Mesenchymal stem cell (in vitro differentiated cells and primary cell): ENCODE data around the gene ARHGAP44.

Experiments
- DNase-seq: peaks from one replicate; pipeline ENCODE4 v3.0.0-alpha.2; 2013
- H2AFZ ChIP-seq: one replicate; pipeline ENCODE4 v1.6.1; 2013; ENCODE audit warnings: low read depth, mild to moderate bottlenecking, control low read depth, inconsistent platforms, low read length, moderate library complexity
- H2AK5ac ChIP-seq: 2 replicates; pipeline ENCODE4 v1.6.1; 2013; ENCODE audit warnings: low read length, moderate library complexity, mild to moderate bottlenecking, inconsistent platforms; ENCODE audit not compliant: severe bottlenecking
- H2BK120ac ChIP-seq: one replicate; pipeline ENCODE4 v1.6.1; 2013; ENCODE audit warnings: low read depth, mild to moderate bottlenecking, inconsistent platforms, low read length, moderate library complexity
- H2BK12ac ChIP-seq, 2 experiments: one replicate each; pipeline ENCODE4 v1.6.1; 2013; ENCODE audit warnings: inconsistent platforms in 2 of 2, low read length in 2 of 2, mild to moderate bottlenecking in 2 of 2, moderate library complexity in 2 of 2, control low read depth in 1 of 2
- H2BK15ac ChIP-seq: one replicate; pipeline ENCODE4 v1.6.1; 2013; ENCODE audit warnings: mild to moderate bottlenecking, low read depth, inconsistent platforms; ENCODE audit not compliant: poor library complexity, severe bottlenecking
- H2BK5ac ChIP-seq: 2 replicates; pipeline ENCODE4 v1.6.1; 2013; ENCODE audit warnings: low read depth, mild to moderate bottlenecking, low read length, control low read depth, inconsistent platforms; ENCODE audit not compliant: poor library complexity, severe bottlenecking
- H3K14ac ChIP-seq, 2 experiments: one replicate each; pipeline ENCODE4 v1.6.1; 2013; ENCODE audit warnings: inconsistent platforms in 2 of 2, low read length in 2 of 2, control low read depth in 1 of 2, mild to moderate bottlenecking in 1 of 2, moderate library complexity in 1 of 2
- H3K18ac ChIP-seq, 2 experiments: one replicate each; pipeline ENCODE4 v1.6.1; 2013; ENCODE audit warnings: inconsistent platforms in 2 of 2, low read length in 2 of 2, control low read depth in 1 of 2, low read depth in 1 of 2, mild to moderate bottlenecking in 1 of 2
- H3K23ac ChIP-seq, 2 experiments: one replicate each; pipeline ENCODE4 v1.6.1; 2013; ENCODE audit warnings: inconsistent platforms in 2 of 2, low read length in 2 of 2, mild to moderate bottlenecking in 2 of 2, moderate library complexity in 2 of 2, control low read depth in 1 of 2
- H3K27ac ChIP-seq: 2 replicates; pipeline ENCODE4 v1.5.1; 2013; ENCODE audit warnings: mild to moderate bottlenecking, moderate library complexity, low read length, control low read depth, inconsistent platforms; ENCODE audit not compliant: poor library complexity, severe bottlenecking
- H3K27me3 ChIP-seq, 2 experiments: 2 replicates each; pipeline versions ENCODE4 v1.6.1 to v1.7.0; 2013; ENCODE audit warnings: low read length in 2 of 2, mild to moderate bottlenecking in 2 of 2, moderate library complexity in 2 of 2, control low read depth in 1 of 2, inconsistent platforms in 1 of 2; ENCODE audit not compliant: control insufficient read depth in 1 of 2, insufficient read depth in 1 of 2
- H3K36me3 ChIP-seq, 2 experiments: 2 replicates each; pipeline versions ENCODE4 v1.6.1 to v1.7.0; 2013; ENCODE audit warnings: low read length in 2 of 2, control low read depth in 1 of 2, inconsistent platforms in 1 of 2, low read depth in 1 of 2, mild to moderate bottlenecking in 1 of 2; ENCODE audit not compliant: insufficient read depth in 2 of 2, control insufficient read depth in 1 of 2
- H3K4ac ChIP-seq, 2 experiments: one replicate each; pipeline ENCODE4 v1.6.1; 2013; ENCODE audit warnings: inconsistent platforms in 2 of 2, low read length in 2 of 2, mild to moderate bottlenecking in 2 of 2, moderate library complexity in 2 of 2, control low read depth in 1 of 2, low read depth in 1 of 2
- H3K4me1 ChIP-seq: 2 replicates; pipeline ENCODE4 v1.6.1; 2013; ENCODE audit warnings: low read depth, low read length, control low read depth; ENCODE audit not compliant: control insufficient read depth, insufficient read depth
- H3K4me2 ChIP-seq: 2 replicates; pipeline ENCODE4 v1.6.1; 2013; ENCODE audit warnings: low read length, mild to moderate bottlenecking, inconsistent platforms; ENCODE audit not compliant: poor library complexity, severe bottlenecking
- H3K4me3 ChIP-seq, 2 experiments: 2 replicates each; pipeline versions ENCODE4 v1.5.1 to v1.7.0; 2013; ENCODE audit warnings: low read length in 2 of 2, mild to moderate bottlenecking in 2 of 2, control low read depth in 1 of 2, low read depth in 1 of 2; ENCODE audit not compliant: insufficient read depth in 1 of 2
- H3K79me1 ChIP-seq: replicated peaks from 2 replicates; pipeline ENCODE4 v1.6.1; 2013; ENCODE audit warnings: mild to moderate bottlenecking, control low read depth, low read length, inconsistent platforms; ENCODE audit not compliant: poor library complexity, severe bottlenecking
- H3K9ac ChIP-seq: 2 replicates; pipeline ENCODE4 v1.7.0; 2013; ENCODE audit warnings: mild to moderate bottlenecking, low read length, moderate library complexity
- H3K9me3 ChIP-seq: 2 replicates; pipeline ENCODE4 v1.7.0; 2013; ENCODE audit warnings: mild to moderate bottlenecking, low read length; ENCODE audit not compliant: control insufficient read depth
- H4K8ac ChIP-seq: one replicate; pipeline ENCODE4 v1.6.1; 2013; ENCODE audit warnings: inconsistent platforms, mild to moderate bottlenecking, low read length, moderate library complexity
- H4K91ac ChIP-seq: one replicate; pipeline ENCODE4 v1.6.1; 2013; ENCODE audit warnings: mild to moderate bottlenecking, low read length, inconsistent platforms
- WGBS: methylation state at CpG from one replicate; pipeline ENCODE4 v1.1.7; 2013; ENCODE audit warnings: mixed read lengths; 5-methylcytosine and 5-hydroxymethylcytosine counted together

The ARHGAP44 gene

GRCh38 chr17:13029340-13029739, 240.0 kb downstream of the ARHGAP44 start:
- H3K9me3 ChIP-seq, result no peaks in the 10 kb centered on the region
- H3K27ac ChIP-seq, result no peak overlapping the region
- DNase-seq, result no peak
- peaks cover 1% of the 10 kb centered on the region for H3K4me1 ChIP-seq
- H3K9ac ChIP-seq, result no peak overlapping the region
- H2AFZ ChIP-seq, result no peak overlapping the region
- peaks cover 0 to 15% of the 10 kb centered on the region in 2 experiments for H3K27me3 ChIP-seq
- no peak overlapping the region for H2AK5ac ChIP-seq
- no peak overlapping the region for H4K91ac ChIP-seq
- no peak overlapping the region for H3K4me2 ChIP-seq
- no peak overlapping the region for H3K18ac ChIP-seq
- H3K14ac ChIP-seq, result no peak overlapping the region
- no peak overlapping the region for H2BK12ac ChIP-seq
- H3K36me3 ChIP-seq, result no peaks in the 10 kb centered on the region
- H2BK120ac ChIP-seq, result no peak overlapping the region
- H3K4me3 ChIP-seq, result no peak overlapping the region
- no peak overlapping the region for H3K23ac ChIP-seq
- H3K79me1 ChIP-seq, result no peaks in the 10 kb centered on the region
- no peak overlapping the region for H2BK15ac ChIP-seq
- 66% methylated on average over 2 of the region's 2 CpGs for WGBS
- no peak overlapping the region for H2BK5ac ChIP-seq
- H4K8ac ChIP-seq, result no peak overlapping the region
- no peak overlapping the region for H3K4ac ChIP-seq

- 100% methylated on average over 1 of the region's 1 CpG for WGBS
- H3K9ac ChIP-seq, result peak overlapping the region; percentile 15
- no peak overlapping the region for H2BK120ac ChIP-seq
- no peak overlapping the region for H2BK12ac ChIP-seq
- no peaks in the 10 kb centered on the region for H3K79me1 ChIP-seq
- no peak overlapping the region for H3K4me3 ChIP-seq
- DNase-seq, result no peak
- peaks cover 0 to 15% of the 10 kb centered on the region in 2 experiments for H3K27me3 ChIP-seq
- H3K4ac ChIP-seq, result no peak overlapping the region
- no peak overlapping the region for H2BK15ac ChIP-seq
- H2AFZ ChIP-seq, result no peak overlapping the region
- peaks cover 4% of the 10 kb centered on the region for H3K9me3 ChIP-seq
- no peak overlapping the region for H4K8ac ChIP-seq
- H3K27ac ChIP-seq, result no peak overlapping the region
- no peak overlapping the region for H2AK5ac ChIP-seq
- no peak overlapping the region for H4K91ac ChIP-seq
- H3K23ac ChIP-seq, result no peak overlapping the region
- no peak overlapping the region for H3K18ac ChIP-seq
- no peak overlapping the region for H3K4me2 ChIP-seq
- no peak overlapping the region for H2BK5ac ChIP-seq
- H3K4me1 ChIP-seq, result no peaks in the 10 kb centered on the region
- no peaks in the 10 kb centered on the region for H3K36me3 ChIP-seq
- no peak overlapping the region for H3K14ac ChIP-seq
These were observed 240.8 kb downstream of the ARHGAP44 start for GRCh38 chr17:13030056-13030455.

GRCh38 chr17:13030459-13031300, 241.4 kb downstream of the ARHGAP44 start:
- peak; percentile 53 for DNase-seq
- H3K4me3 ChIP-seq, result peak overlapping the region in 1 of 2 experiments; percentile 60
- H3K27ac ChIP-seq, result no peak overlapping the region
- peaks cover 0 to 15% of the 10 kb centered on the region in 2 experiments for H3K27me3 ChIP-seq
- H2AFZ ChIP-seq, result no peak overlapping the region
- 54% methylated on average over 10 of the region's 11 CpGs for WGBS
- H3K18ac ChIP-seq, result no peak overlapping the region
- no peaks in the 10 kb centered on the region for H3K79me1 ChIP-seq
- H3K9me3 ChIP-seq, result peaks cover 5% of the 10 kb centered on the region
- no peak overlapping the region for H2BK12ac ChIP-seq
- H2BK120ac ChIP-seq, result no peak overlapping the region
- H3K9ac ChIP-seq, result peak overlapping the region; percentile 67
- H3K4me1 ChIP-seq, result no peaks in the 10 kb centered on the region
- no peak overlapping the region for H4K8ac ChIP-seq
- H3K36me3 ChIP-seq, result no peaks in the 10 kb centered on the region
- H2BK15ac ChIP-seq, result no peak overlapping the region
- H3K4ac ChIP-seq, result no peak overlapping the region
- no peak overlapping the region for H3K14ac ChIP-seq
- no peak overlapping the region for H2BK5ac ChIP-seq
- H3K23ac ChIP-seq, result no peak overlapping the region
- no peak overlapping the region for H3K4me2 ChIP-seq
- H4K91ac ChIP-seq, result no peak overlapping the region
- no peak overlapping the region for H2AK5ac ChIP-seq

GRCh38 chr17:13031718-13032350, 242.5 kb downstream of the ARHGAP44 start:
- Histone ChIP-seq H2AK5ac (no peak overlapping the region), H3K36me3 (no peaks in the 10 kb centered on the region), H2BK120ac (no peak overlapping the region), H3K4ac (no peak overlapping the region), H2BK12ac (no peak overlapping the region), H2BK15ac (no peak overlapping the region), H3K4me3 (peak overlapping the region in 1 of 2 experiments; percentile 60), H4K91ac (no peak overlapping the region), H3K27ac (no peak overlapping the region), H2BK5ac (no peak overlapping the region), H2AFZ (peak overlapping the region; percentile 32), H3K4me1 (no peaks in the 10 kb centered on the region), H3K9me3 (peaks cover 9% of the 10 kb centered on the region), H3K27me3 (peaks cover 0 to 14% of the 10 kb centered on the region in 2 experiments), H3K23ac (no peak overlapping the region), H3K14ac (no peak overlapping the region), H3K4me2 (no peak overlapping the region), H4K8ac (no peak overlapping the region), H3K9ac (peak overlapping the region; percentile 67), H3K79me1 (no peaks in the 10 kb centered on the region), H3K18ac (no peak overlapping the region)
- 39% methylated on average over 12 of the region's 16 CpGs for WGBS
- peak; percentile 48 for DNase-seq
